ENCODE measurements around the gene EEPD1.
"Not testable (repeated sequence)": the region's sequence is repeated elsewhere in the genome, so short reads cannot be mapped to it uniquely, and the experiment has no call there.

EEPD1 gene
- 9.4 to 14.6 (median 12.1) reads per million in 4 donors for total RNA-seq

GRCh38 chr7:36152756-36153570 lies at the start of gene EEPD1:
Gene EEPD1, plus strand, starts transcription at chr7:36153254. Its CDS starts 1,071 bp downstream, at chr7:36154325.
- peak; percentile 99 to 100 (median 99) for DNase-seq

DNA sequence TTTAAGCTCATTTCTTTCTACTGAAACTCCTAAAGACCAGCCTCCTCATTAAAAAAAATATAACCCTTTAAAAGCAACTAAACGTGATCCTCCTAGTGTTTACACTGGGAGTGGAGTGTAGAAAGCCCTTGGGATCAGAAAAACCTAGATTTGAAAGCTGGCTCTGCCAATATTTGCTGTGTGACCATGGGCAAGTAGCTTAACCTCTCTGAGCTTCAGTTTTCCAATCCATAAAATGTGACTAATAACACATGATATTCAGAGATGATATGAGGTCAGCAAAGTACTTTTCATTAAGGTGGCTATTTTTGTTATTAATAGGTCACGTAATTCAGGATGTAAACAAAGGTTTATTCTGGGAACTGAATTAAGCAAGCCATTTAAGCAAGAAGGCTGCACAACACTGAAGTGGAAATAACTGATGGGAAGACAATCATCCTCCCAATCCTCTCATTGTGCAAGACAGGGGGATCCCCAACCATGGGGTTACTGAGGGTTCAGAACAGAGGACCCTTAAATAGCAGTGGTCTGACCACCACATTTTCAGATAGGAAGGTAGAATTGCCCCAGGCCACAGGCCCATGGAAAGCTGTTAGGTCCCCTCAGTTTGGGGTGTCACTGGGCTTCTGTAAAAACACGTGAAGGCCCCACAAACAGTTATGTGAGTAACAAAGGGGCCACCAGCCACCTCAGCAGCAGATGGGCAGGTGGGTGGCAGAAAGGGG lies 49.1 kb upstream of the EEPD1 start:
- DNase-seq: no peak

GRCh38 chr7:36106972-36107908 lies 45.8 kb upstream of the EEPD1 start:
- not testable (repeated sequence) for DNase-seq

GRCh38 chr7:36107926-36108631 lies 45.0 kb upstream of the EEPD1 start:
- DNase-seq: no peak

GRCh38 chr7:36109013-36109627 lies 43.9 kb upstream of the EEPD1 start:
- DNase-seq: no peak

DNA sequence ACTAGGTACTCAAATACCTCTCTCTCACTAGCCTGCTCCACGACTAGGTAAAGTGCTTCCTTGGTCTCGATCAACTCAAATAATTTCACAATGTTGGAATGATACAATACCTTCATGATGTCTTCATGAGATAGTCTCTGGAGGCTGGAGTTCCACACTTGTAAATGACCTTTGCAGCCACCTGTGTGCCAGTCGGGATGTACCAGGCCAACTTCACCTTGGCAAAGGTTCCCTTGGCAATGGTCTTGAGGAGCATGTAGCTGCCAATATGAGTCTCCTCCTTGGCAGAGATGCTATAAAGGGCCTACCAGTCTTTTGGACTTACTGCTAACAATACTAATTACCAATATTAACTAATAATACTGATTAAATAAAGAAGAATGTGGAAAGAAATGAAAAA lies 42.5 kb upstream of the EEPD1 start:
- DNase-seq: no peak

GRCh38 chr7:36112969-36113368 lies 40.1 kb upstream of the EEPD1 start:
- DNase-seq: no peak

DNA sequence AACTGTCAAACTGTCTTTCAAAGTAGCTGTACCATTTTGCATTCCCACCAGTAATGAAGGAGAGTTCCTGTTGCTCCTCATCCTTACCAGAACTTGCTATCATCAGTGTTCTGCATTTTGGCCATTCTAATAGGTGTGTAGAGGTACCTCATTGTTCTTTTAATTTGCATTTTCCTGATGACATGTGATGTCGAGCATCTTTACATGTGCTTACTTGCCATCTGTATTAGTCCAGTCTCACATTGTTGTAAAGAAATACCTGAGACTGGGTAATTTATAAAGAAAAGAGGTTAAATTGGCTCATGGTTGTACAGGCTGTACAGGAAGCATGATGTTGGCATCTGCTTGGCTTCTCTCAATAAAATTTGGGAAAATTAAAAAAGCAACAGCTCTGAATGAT lies 38.7 kb upstream of the EEPD1 start:
- no peak for DNase-seq

- DNase-seq: peak in 2 of 5 donors; percentile 9 to 92
Measured at GRCh38 chr7:36115448-36116321, 37.4 kb upstream of the EEPD1 start.

GRCh38 chr7:36116347-36117202 lies 36.5 kb upstream of the EEPD1 start:
- peak in 1 of 5 donors; percentile 32 for DNase-seq

GRCh38 chr7:36117203-36117840 lies 35.7 kb upstream of the EEPD1 start:
- DNase-seq: no peak

DNA sequence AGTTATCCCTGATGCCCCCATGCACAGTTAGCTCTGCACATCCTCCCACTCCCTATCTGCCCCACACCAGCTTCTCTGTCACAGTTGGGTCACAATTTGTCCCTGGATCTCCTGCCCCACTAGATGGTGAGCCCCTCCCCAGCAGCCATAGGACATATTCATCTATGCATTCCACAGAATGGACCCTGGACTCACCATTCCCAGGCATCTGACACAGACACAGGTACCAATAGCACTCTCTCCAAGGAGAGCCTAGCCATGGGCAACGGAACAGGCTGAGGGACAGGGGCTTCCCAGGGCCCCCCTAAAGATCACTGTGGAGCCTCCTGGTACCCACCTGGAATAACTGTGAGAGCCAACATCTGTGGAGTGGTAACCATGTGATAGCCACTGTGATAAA lies 34.7 kb upstream of the EEPD1 start:
- no peak for DNase-seq

DNA sequence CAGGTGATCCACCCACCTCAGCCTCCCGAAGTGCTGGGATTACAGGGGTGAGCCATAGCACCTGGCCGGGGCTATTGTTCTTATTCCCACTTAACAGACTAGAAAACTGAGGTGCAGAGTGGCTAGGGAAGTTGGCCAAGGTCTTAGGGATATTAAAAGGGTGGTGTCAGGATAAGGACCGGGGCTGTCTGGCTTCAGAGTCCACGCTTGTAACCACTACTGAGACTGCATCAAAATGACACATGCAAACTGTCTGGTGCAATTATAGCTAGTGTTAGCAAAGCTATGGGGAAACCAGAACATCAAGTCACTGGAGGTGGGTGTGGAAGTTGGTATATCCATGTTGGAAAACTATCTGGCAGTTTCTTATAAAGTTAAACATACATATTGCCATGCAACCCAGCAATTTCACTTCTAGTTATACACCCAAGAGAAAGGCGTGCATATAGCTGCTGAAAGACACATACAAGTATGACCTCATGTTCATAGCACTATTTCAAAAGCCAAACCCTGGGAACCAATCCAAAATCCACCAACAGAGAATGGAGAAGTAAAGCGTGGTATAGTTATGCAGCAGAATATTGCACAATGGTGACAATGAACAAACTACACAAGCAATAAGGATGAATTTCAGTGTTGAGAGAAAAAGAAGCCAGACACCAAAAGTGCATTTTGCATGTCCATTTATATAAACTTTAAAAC lies 33.9 kb upstream of the EEPD1 start:
- no peak for DNase-seq

GRCh38 chr7:36119983-36120646 lies 32.9 kb upstream of the EEPD1 start:
- not testable (repeated sequence) for DNase-seq

GRCh38 chr7:36125630-36126029 lies 27.4 kb upstream of the EEPD1 start:
- not testable (repeated sequence) for DNase-seq

DNA sequence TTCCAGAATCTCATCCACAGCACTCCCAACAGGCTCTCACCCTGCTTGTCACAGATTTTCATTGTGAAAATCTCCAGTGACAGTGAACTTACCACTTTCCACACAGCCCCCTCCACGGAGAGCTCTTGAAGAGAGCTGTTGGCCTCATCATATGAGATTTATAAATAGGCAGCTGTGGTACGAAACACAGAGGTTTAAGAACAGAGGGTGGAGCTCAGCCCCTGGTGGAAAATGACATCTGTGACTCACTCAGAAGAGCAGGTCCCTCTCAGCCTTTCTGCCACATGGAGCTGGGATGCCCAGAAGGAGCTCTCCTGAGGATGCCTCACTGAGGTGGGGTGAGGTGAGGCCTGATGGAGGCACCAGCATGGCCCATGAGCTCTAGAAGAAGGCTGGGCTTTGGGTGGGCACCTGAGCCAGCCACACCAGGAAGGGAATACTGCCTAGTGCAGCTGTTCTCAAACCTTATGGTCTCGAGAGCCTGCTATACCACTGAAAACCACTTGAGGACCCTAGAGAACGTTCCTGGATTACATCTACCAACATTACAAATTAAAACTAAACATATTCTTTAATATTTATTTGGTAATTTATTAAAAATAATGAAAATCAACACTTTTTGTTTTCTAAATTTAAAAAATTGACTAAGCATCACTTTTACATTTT lies 25.8 kb upstream of the EEPD1 start:
- no peak for DNase-seq

DNA sequence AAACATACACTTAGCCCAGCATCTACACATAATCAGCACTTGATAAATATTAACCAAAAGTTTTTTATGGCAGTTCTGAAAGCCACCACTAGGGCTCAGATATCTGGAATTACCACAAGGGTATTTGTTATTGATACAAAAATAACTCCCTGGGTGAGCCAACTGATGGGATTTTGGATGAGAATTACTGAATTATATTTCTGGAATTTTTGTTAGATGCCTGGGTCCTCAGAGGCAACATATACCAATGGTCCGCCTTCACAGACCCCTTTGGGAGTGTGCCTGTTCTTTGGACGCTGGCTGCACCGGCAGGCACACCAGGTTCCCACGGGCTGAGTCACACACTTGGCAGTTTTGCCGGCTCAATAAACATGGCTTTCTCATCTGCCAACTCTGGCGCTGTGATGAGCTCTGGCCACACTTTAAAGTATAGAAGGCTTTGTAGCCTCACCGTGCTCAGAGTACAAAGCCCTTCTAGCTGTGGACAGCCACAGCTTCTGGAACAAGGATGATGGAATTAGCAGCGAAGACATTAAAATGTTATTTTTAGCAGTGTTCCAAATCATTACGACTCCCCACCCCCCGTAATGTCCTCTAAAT lies 24.5 kb upstream of the EEPD1 start:
- DNase-seq: no peak

Measured in T-helper 1 cell (primary cell).